ENCODE results near the gene LCP1.

DNA sequence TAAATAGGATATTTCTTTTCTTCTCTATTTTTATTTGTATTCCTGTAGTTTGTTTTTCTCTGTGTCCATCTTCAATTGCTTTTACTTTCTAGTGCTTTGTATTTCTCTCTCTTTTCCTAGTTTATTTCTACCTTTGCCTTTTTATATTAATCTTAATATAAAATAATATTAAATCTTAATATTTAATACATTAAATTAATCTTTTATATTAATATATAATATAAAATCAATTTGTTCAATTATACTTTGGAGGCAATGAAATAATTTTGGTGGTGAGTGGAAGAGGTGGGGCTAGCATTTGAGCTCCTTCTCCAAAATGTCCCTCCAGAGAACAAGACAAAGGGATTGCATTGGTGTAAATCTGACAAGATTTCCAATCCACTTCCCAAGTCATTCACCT, 70.8 kb downstream of the LCP1 start:
- TF ChIP-seq, protein P1, sequence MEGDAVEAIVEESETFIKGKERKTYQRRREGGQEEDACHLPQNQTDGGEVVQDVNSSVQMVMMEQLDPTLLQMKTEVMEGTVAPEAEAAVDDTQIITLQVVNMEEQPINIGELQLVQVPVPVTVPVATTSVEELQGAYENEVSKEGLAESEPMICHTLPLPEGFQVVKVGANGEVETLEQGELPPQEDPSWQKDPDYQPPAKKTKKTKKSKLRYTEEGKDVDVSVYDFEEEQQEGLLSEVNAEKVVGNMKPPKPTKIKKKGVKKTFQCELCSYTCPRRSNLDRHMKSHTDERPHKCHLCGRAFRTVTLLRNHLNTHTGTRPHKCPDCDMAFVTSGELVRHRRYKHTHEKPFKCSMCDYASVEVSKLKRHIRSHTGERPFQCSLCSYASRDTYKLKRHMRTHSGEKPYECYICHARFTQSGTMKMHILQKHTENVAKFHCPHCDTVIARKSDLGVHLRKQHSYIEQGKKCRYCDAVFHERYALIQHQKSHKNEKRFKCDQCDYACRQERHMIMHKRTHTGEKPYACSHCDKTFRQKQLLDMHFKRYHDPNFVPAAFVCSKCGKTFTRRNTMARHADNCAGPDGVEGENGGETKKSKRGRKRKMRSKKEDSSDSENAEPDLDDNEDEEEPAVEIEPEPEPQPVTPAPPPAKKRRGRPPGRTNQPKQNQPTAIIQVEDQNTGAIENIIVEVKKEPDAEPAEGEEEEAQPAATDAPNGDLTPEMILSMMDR (optimal IDR thresholded peaks at IDR 0.05 in 1 of 3, IDR thresholded peaks at IDR 0.05 in 1 of 3, conservative IDR thresholded peaks at IDR 0.05 in 1 of 3; ENCODE audit: extremely low read depth in 1 of 3, insufficient read depth in 2 of 3, low read length in 3 of 3): no peak
- TF ChIP-seq EZH2 (IDR thresholded peaks at IDR 0.05; ENCODE audit: low read length): no peak
